Panc1 (cell line): Measurements from ENCODE around the gene MAP1LC3C. TPM values are rescaled to one million over a fixed set of nuclear protein-coding genes. Genes with fewer than 3 reads are reported as not detected.

Source experiments
- ATAC-seq: fragments of 200-7000 bp; cut with Tn5 transposase; 2 replicates; pipeline ENCODE4 v1.9.1; 2020; ENCODE audit warnings: mild to moderate bottlenecking, moderate library complexity
- BruUV-seq: library from RNA; stranded (reverse); fragments of 400-500 nt; replicated peaks from 2 replicates; lab custom pipeline; 2021; lab: Mats Ljungman, UMichigan
- CTCF ChIA-PET: fragments of 300-600 bp; sonication (Branson Sonifier 250); formaldehyde crosslinking; loops from one replicate; lab custom pipeline; 2022; ENCODE audit warnings: antibody characterized with exemption; lab: Charles Lee
- POLR2A ChIA-PET: fragments of 300-600 bp; sonication (Branson Sonifier 250); formaldehyde crosslinking; loops from one replicate; lab custom pipeline; 2022; ENCODE audit warnings: antibody characterized with exemption; lab: Charles Lee
- DNase-seq: peaks from one replicate; pipeline ENCODE4 v3.0.0-alpha.2; 2010; ENCODE audit warnings: low read depth, low spot score
- H3K27ac ChIP-seq: 2 replicates; pipeline ENCODE4 v1.5.1; 2011; ENCODE audit warnings: mild to moderate bottlenecking, low read length, inconsistent platforms
- H3K27me3 ChIP-seq: fragments of 200-500 bp; sonication (Bioruptor generic); 2 replicates; pipeline ENCODE4 v1.6.0; 2014; ENCODE audit warnings: low read length, inconsistent platforms; ENCODE audit not compliant: control insufficient read depth, insufficient read depth
- H3K36me3 ChIP-seq: fragments of 200-500 bp; sonication (Bioruptor generic); 2 replicates; pipeline ENCODE4 v1.5.1; 2014; ENCODE audit warnings: inconsistent platforms, mild to moderate bottlenecking, low read length, moderate library complexity; ENCODE audit not compliant: control insufficient read depth, insufficient read depth
- H3K4me1 ChIP-seq: 2 replicates; pipeline ENCODE4 v1.5.1; 2011; ENCODE audit warnings: inconsistent platforms, mild to moderate bottlenecking, low read length, moderate library complexity; ENCODE audit not compliant: control insufficient read depth, insufficient read depth
- H3K4me3 ChIP-seq, 2 experiments: 2 replicates each; pipeline ENCODE4 v1.5.1; 2011 to 2012; ENCODE audit warnings: low read depth in 2 of 2, low read length in 2 of 2, mild to moderate bottlenecking in 2 of 2, inconsistent platforms in 1 of 2, moderate library complexity in 1 of 2
- H3K9me3 ChIP-seq: fragments of 200-500 bp; sonication (Bioruptor generic); 2 replicates; pipeline ENCODE4 v1.5.1; 2014; ENCODE audit warnings: low read depth, mild to moderate bottlenecking, inconsistent platforms, low read length, moderate library complexity; ENCODE audit not compliant: control insufficient read depth, insufficient read depth
- POLR2AphosphoS5 ChIP-seq: IDR thresholded peaks from 2 replicates; pipeline ENCODE4 v1.6.1; 2012; ENCODE audit warnings: mild to moderate bottlenecking, low read depth, low read length, moderate library complexity
- SIN3A ChIP-seq: IDR thresholded peaks from 2 replicates; pipeline ENCODE4 v1.6.1; 2012; ENCODE audit warnings: low read depth, mild to moderate bottlenecking, low read length, moderate library complexity, borderline replicate concordance; ENCODE audit not compliant: insufficient read depth
- TCF7L2 ChIP-seq: IDR thresholded peaks from 2 replicates; pipeline ENCODE4 v1.6.1; 2011; ENCODE audit warnings: mild to moderate bottlenecking, low read depth, low read length, inconsistent platforms
- in situ Hi-C: cut with HindIII; loops from 2 replicates; pipeline ENCODE4 v1.10.0; 2016; ENCODE audit warnings: low sequenced_read_pairs, low pct_unique_long_range_greater_than_20kb
- intact Hi-C: fragments of 100-400 bp; cut with micrococcal nuclease; formaldehyde crosslinking; loops from one replicate; pipeline ENCODE4 v1.10.0; 2022; ENCODE audit not compliant: unreplicated experiment
- total RNA-seq: library from RNA; stranded (reverse); gene quantifications from one replicate; pipeline ENCODE4 v1.2.1, GENCODE V29; 2021; ENCODE audit not compliant: unreplicated experiment
- TF ChIP-seq, protein P1 (sequence below), 2 experiments: IDR thresholded peaks; 2 replicates each; pipeline ENCODE4 v1.6.1; 2011 to 2012; ENCODE audit warnings: low read depth in 2 of 2, control low read depth in 1 of 2, low read length in 1 of 2, mild to moderate bottlenecking in 1 of 2, moderate library complexity in 1 of 2; ENCODE audit not compliant: insufficient read depth in 1 of 2
- TF ChIP-seq, protein P2 (sequence below): fragments of 450-650 bp; IDR thresholded peaks from 2 replicates; pipeline ENCODE4 v1.5.1; 2017; ENCODE audit warnings: mild to moderate bottlenecking

Gene MAP1LC3C
- total RNA-seq, 1 experiment from 2014 or later = 0.21 TPM

GRCh38 chr1:241979071-241979470 lies 19.8 kb downstream of the MAP1LC3C start:
- no peaks in the 10 kb centered on the region for H3K9me3 ChIP-seq
- H3K27me3 ChIP-seq = no peaks in the 10 kb centered on the region
- H3K4me3 ChIP-seq = no peak overlapping the region
- TF ChIP-seq, protein P1, sequence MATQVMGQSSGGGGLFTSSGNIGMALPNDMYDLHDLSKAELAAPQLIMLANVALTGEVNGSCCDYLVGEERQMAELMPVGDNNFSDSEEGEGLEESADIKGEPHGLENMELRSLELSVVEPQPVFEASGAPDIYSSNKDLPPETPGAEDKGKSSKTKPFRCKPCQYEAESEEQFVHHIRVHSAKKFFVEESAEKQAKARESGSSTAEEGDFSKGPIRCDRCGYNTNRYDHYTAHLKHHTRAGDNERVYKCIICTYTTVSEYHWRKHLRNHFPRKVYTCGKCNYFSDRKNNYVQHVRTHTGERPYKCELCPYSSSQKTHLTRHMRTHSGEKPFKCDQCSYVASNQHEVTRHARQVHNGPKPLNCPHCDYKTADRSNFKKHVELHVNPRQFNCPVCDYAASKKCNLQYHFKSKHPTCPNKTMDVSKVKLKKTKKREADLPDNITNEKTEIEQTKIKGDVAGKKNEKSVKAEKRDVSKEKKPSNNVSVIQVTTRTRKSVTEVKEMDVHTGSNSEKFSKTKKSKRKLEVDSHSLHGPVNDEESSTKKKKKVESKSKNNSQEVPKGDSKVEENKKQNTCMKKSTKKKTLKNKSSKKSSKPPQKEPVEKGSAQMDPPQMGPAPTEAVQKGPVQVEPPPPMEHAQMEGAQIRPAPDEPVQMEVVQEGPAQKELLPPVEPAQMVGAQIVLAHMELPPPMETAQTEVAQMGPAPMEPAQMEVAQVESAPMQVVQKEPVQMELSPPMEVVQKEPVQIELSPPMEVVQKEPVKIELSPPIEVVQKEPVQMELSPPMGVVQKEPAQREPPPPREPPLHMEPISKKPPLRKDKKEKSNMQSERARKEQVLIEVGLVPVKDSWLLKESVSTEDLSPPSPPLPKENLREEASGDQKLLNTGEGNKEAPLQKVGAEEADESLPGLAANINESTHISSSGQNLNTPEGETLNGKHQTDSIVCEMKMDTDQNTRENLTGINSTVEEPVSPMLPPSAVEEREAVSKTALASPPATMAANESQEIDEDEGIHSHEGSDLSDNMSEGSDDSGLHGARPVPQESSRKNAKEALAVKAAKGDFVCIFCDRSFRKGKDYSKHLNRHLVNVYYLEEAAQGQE (IDR thresholded peaks at IDR 0.05; ENCODE audit: insufficient read depth in 1 of 2, low read depth in 2 of 2, low read length in 1 of 2) = no peak
- no peak for TF ChIP-seq SIN3A
- no peak for TF ChIP-seq TCF7L2
- TF ChIP-seq POLR2AphosphoS5 = no peak
- TF ChIP-seq, protein P2, sequence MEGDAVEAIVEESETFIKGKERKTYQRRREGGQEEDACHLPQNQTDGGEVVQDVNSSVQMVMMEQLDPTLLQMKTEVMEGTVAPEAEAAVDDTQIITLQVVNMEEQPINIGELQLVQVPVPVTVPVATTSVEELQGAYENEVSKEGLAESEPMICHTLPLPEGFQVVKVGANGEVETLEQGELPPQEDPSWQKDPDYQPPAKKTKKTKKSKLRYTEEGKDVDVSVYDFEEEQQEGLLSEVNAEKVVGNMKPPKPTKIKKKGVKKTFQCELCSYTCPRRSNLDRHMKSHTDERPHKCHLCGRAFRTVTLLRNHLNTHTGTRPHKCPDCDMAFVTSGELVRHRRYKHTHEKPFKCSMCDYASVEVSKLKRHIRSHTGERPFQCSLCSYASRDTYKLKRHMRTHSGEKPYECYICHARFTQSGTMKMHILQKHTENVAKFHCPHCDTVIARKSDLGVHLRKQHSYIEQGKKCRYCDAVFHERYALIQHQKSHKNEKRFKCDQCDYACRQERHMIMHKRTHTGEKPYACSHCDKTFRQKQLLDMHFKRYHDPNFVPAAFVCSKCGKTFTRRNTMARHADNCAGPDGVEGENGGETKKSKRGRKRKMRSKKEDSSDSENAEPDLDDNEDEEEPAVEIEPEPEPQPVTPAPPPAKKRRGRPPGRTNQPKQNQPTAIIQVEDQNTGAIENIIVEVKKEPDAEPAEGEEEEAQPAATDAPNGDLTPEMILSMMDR = no peak
- no peak overlapping the region for H3K27ac ChIP-seq
- DNase-seq (no peak), ATAC-seq (no peak)
- no TSS peak for BruUV-seq
- CTCF ChIA-PET = no interaction called here
- H3K36me3 ChIP-seq = no peaks in the 10 kb centered on the region
- no peaks in the 10 kb centered on the region for H3K4me1 ChIP-seq
- in situ Hi-C loops (no loop called here), intact Hi-C loops (no loop called here)
- POLR2A ChIA-PET = no interaction called here

DNA sequence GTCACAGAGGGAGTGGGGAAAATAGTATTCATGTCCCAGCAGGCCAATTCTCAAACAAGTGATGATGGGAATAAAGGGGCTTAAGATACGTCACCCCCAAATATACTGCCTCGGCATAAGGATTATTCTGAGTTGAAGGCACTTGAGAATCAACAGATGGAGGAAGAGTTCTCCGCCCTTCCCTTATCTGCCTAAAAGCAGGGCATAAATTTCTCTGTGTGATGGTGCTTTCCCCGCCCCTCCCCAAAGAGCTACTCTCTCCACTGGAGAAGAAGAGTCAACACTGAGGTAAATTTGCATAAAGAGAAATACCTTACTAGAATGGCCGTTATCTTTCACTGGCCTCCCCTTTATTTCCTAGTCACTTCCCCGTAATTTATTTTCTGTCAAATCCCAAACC lies 22.7 kb downstream of the MAP1LC3C start:
- ChIA-PET CTCF (interaction anchor here (0.6 kb wide), 1 partner anchor 45 kb away, joined by 3 read pairs; no protein-coding TSS in a partner anchor), POLR2A (no interaction called here)
- no peak overlapping the region for H3K4me3 ChIP-seq
- TF ChIP-seq, protein P1 (IDR thresholded peaks at IDR 0.05; ENCODE audit: insufficient read depth in 1 of 2, low read depth in 2 of 2, low read length in 1 of 2) = no peak
- no peak for TF ChIP-seq POLR2AphosphoS5
- TF ChIP-seq, protein P2 = no peak
- no peak for TF ChIP-seq TCF7L2
- H3K36me3 ChIP-seq = no peaks in the 10 kb centered on the region
- no peak overlapping the region for H3K27ac ChIP-seq
- ATAC-seq (no peak), DNase-seq (no peak)
- intact Hi-C loops (no loop called here), in situ Hi-C loops (no loop called here)
- no peaks in the 10 kb centered on the region for H3K4me1 ChIP-seq
- H3K27me3 ChIP-seq = no peaks in the 10 kb centered on the region
- no TSS peak for BruUV-seq
- H3K9me3 ChIP-seq = no peaks in the 10 kb centered on the region
